ENCODE measurements around the gene TM2D1. TPM values are rescaled to one million over a fixed set of nuclear protein-coding genes. Genes with fewer than 3 reads are reported as not detected.
"Not testable (repeated sequence)": the region's sequence is repeated elsewhere in the genome, so short reads cannot be mapped to it uniquely, and the experiment has no call there.

Gene TM2D1
- total and polyA plus RNA-seq, 8 donors: 41.6 to 82.3 (median 69.6) TPM

- Histone ChIP-seq H3K27ac (peak overlapping the region; percentile 86 to 93), H3K9me3 (no peaks in the 10 kb centered on the region), H3K4me3 (peak overlapping the region; percentile 73 to 85), H3K4me1 (peaks cover 8 to 25% of the 10 kb centered on the region in 2 donors), H3K27me3 (no peaks in the 10 kb centered on the region), H3K36me3 (peaks cover 0 to 14% of the 10 kb centered on the region in 2 donors)
- intact Hi-C loops (cut with DNase I): no loop called here
- TF ChIP-seq, protein P1, sequence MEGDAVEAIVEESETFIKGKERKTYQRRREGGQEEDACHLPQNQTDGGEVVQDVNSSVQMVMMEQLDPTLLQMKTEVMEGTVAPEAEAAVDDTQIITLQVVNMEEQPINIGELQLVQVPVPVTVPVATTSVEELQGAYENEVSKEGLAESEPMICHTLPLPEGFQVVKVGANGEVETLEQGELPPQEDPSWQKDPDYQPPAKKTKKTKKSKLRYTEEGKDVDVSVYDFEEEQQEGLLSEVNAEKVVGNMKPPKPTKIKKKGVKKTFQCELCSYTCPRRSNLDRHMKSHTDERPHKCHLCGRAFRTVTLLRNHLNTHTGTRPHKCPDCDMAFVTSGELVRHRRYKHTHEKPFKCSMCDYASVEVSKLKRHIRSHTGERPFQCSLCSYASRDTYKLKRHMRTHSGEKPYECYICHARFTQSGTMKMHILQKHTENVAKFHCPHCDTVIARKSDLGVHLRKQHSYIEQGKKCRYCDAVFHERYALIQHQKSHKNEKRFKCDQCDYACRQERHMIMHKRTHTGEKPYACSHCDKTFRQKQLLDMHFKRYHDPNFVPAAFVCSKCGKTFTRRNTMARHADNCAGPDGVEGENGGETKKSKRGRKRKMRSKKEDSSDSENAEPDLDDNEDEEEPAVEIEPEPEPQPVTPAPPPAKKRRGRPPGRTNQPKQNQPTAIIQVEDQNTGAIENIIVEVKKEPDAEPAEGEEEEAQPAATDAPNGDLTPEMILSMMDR (IDR thresholded peaks at IDR 0.05): no peak
- ATAC-seq (no peak), DNase-seq (no peak)
Observed at GRCh38 chr1:61724506-61724812, 482 bp downstream of the TM2D1 start.

GRCh38 chr1:61718996-61719663 is 5.8 kb downstream of the TM2D1 start:
- ATAC-seq; intact Hi-C loops (cut with DNase I): not testable (repeated sequence)

DNA sequence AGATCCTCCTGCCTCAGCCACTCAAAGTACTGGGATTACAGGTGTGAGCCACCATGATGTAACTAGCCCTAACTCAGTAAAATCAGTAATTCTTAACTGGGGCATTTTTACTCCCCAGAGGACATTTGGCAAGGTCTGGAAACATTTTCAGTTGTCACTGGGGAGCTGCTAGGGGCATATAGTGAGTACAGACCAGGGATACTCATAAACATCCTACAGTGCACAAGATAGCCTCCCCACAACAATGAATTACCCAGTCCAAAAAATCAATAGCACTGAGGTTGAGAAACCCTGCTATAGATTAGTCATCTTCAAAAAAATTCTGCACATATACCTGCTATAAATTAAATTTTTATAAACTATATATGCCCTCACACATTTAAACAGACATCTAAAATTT is 13.0 kb downstream of the TM2D1 start:
- ATAC-seq (no peak), DNase-seq (no peak)
- Histone ChIP-seq H3K27me3 (no peaks in the 10 kb centered on the region), H3K36me3 (peaks cover 0 to 39% of the 10 kb centered on the region in 2 donors), H3K9me3 (no peaks in the 10 kb centered on the region), H3K4me1 (peaks cover 0 to 3% of the 10 kb centered on the region in 2 donors), H3K4me3 (no peak overlapping the region), H3K27ac (no peak overlapping the region)
- intact Hi-C loops (cut with DNase I): no loop called here
- TF ChIP-seq, protein P1 (IDR thresholded peaks at IDR 0.05): no peak

More at GRCh38 chr1:61718996-61719663, 5.8 kb downstream of the TM2D1 start:
- Histone ChIP-seq H3K4me1 (peaks cover 6 to 17% of the 10 kb centered on the region in 2 donors), H3K36me3 (peaks cover 0 to 32% of the 10 kb centered on the region in 2 donors)
- not testable (repeated sequence) for H3K27ac ChIP-seq, H3K4me3 ChIP-seq, H3K9me3 ChIP-seq, H3K27me3 ChIP-seq, DNase-seq

DNA sequence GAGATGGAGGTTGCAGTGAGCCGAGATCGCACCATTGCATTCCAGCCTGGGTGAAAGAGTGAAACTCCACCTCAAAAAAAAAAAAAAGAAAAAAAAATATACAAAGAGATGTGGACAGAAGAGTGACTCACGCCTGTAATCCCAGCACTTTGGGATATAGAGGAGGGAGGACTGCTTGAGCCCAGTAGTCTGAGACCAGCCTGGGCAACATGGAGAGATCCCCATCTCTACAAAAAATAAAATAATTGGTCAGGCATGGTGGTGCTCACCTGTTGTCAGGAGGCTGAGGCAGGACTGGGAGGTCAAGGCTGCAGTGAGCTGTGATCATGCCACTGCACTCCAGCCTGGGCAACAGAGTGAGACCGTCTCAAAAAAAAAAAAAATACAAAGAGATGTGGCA is 13.7 kb downstream of the TM2D1 start:
- DNase-seq; H3K4me1 ChIP-seq; H3K9me3 ChIP-seq; H3K27me3 ChIP-seq; H3K27ac ChIP-seq; H3K4me3 ChIP-seq; intact Hi-C loops (cut with DNase I): not testable (repeated sequence)
- ATAC-seq: peak; percentile 29
- peaks cover 0 to 42% of the 10 kb centered on the region in 2 donors for H3K36me3 ChIP-seq

DNA sequence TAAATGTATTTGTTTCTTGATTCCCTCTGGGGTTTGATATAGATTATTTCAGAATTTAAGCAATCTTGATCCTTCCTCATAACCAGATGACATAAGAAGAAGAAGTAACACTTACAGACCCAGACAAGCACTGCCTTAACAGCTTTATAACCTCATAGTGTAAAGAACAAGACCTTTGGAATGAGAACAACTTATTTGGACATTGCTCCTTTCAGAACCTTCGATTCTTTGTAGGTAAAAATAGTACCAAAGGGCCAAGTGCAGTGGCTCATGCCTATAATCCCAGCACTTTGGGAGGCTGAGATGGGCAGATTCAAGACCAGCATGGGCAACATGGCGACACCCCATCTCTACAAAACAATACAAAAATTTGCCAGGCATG is 15.0 kb downstream of the TM2D1 start:
- no peaks in the 10 kb centered on the region for H3K27me3 ChIP-seq
- H3K36me3 ChIP-seq: peaks cover 0 to 53% of the 10 kb centered on the region in 2 donors
- DNase-seq (no peak), ATAC-seq (no peak)
- intact Hi-C loops (cut with DNase I): no loop called here
- H3K4me1 ChIP-seq: peaks cover 0 to 3% of the 10 kb centered on the region in 2 donors
- TF ChIP-seq, protein P1 (IDR thresholded peaks at IDR 0.05): no peak
- no peak overlapping the region for H3K27ac ChIP-seq
- H3K4me3 ChIP-seq: no peak overlapping the region
- H3K9me3 ChIP-seq: no peaks in the 10 kb centered on the region

GRCh38 chr1:61708953-61709907 is 15.7 kb downstream of the TM2D1 start:
- Histone ChIP-seq H3K4me1 (peaks cover 0 to 3% of the 10 kb centered on the region in 2 donors), H3K4me3 (no peak overlapping the region), H3K27me3 (no peaks in the 10 kb centered on the region), H3K36me3 (peaks cover 0 to 60% of the 10 kb centered on the region in 2 donors), H3K9me3 (no peaks in the 10 kb centered on the region), H3K27ac (peak overlapping the region; percentile 9 to 33)
- intact Hi-C loops (cut with DNase I): no loop called here
- DNase-seq (peak in 1 of 4 donors; percentile 47), ATAC-seq (peak; percentile 95)
- TF ChIP-seq, protein P1 (IDR thresholded peaks at IDR 0.05): no peak

Data from left lung (tissue), 10 donors.